Left ventricle myocardium inferior (tissue), 1 donor: Measurements from ENCODE around the gene LSMEM2. TPM values are rescaled to one million over a fixed set of nuclear protein-coding genes. Genes with fewer than 3 reads are reported as not detected.
A peak's percentile ranks its signal among the peaks of the same experiment; 100 is the strongest.

Experiments
- DNase-seq: peaks from one replicate; pipeline ENCODE4 v3.0.0-alpha.2; 2020
- H3K27ac ChIP-seq: fragments of 200-600 bp; replicated peaks from 2 replicates; pipeline ENCODE4 v1.8.0; 2021
- H3K27me3 ChIP-seq: fragments of 200-600 bp; 2 replicates; pipeline ENCODE4 v1.8.0; 2021; ENCODE audit warnings: low read depth
- H3K36me3 ChIP-seq: fragments of 200-600 bp; 2 replicates; pipeline ENCODE4 v1.8.0; 2021
- H3K4me1 ChIP-seq: fragments of 200-600 bp; 2 replicates; pipeline ENCODE4 v1.8.0; 2021
- H3K4me3 ChIP-seq: fragments of 200-600 bp; 2 replicates; pipeline ENCODE4 v1.8.0; 2021; ENCODE audit warnings: mild to moderate bottlenecking, moderate library complexity
- H3K9me3 ChIP-seq: fragments of 200-600 bp; replicated peaks from 2 replicates; pipeline ENCODE4 v1.8.0; 2021
- CTCF ChIP-seq: fragments of 200-600 bp; IDR thresholded peaks from 2 replicates; pipeline ENCODE4 v1.8.0; 2021; ENCODE audit warnings: antibody characterized with exemption, mild to moderate bottlenecking, borderline replicate concordance
- intact Hi-C: fragments of 100-400 bp; cut with micrococcal nuclease; formaldehyde crosslinking; loops from one replicate; pipeline ENCODE4 v1.11.0; 2022
- total RNA-seq: library from RNA; stranded (reverse); fragmentation: NEBNext Ultra II Directional; extraction: Animal tissue kit (Norgen Biotek cat#: 25700); gene quantifications from one replicate; pipeline ENCODE4 v1.2.1, GENCODE V29; 2021
- donor health status: DM: no; HTN: yes; CAD: no; lungs with severe emphysema.

Gene LSMEM2
- total RNA-seq, 1 donor from 2014 or later: 27.7 TPM

DNA sequence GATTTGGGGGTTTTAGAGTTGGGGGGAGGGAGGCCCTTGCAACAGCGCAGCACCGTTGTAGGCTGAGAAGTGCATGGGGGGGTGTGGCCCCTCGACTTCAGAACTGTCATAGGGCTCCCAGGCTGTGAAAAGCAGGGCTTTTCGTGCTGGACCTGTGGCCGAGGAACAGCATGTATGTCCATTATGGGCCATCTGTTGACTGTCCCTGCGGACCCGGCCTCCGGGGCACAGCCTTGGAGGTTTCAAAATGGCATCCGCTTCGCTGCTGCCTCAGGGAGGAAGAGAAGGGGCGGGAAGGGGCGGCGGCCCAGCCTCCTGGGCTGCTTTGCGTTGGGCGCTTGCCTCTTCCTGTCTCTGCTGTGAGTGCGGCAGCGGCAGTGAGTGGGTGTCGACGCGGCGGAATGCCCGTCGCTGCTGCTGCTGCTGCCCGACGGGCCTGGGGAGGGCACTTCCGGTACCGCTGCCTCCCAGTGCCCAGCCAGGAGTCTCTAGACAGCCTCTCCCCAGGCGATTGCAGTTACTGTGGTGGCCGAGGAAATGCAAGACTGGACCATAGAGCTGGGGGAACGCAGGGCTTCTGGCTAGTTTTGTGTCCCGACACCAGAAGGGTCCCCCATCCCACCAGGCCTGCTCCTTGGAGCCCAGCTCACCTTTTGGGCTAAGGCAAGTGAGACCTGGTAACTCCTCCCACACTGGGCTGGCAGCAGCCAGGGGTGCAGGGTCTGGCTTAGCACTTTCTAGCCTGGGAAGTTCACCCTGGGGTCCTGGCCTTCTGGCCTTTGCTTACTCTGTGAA lies 40.9 kb upstream of the LSMEM2 start:
- intact Hi-C loops: no loop called here
- TF ChIP-seq CTCF: no peak
- Histone ChIP-seq H3K27ac (peak overlapping the region; percentile 99), H3K4me3 (peak overlapping the region; percentile 91), H3K9me3 (no peaks in the 10 kb centered on the region), H3K4me1 (peaks cover 78% of the 10 kb centered on the region), H3K36me3 (peaks cover 4% of the 10 kb centered on the region), H3K27me3 (no peaks in the 10 kb centered on the region)
- peak; percentile 89 for DNase-seq

DNA sequence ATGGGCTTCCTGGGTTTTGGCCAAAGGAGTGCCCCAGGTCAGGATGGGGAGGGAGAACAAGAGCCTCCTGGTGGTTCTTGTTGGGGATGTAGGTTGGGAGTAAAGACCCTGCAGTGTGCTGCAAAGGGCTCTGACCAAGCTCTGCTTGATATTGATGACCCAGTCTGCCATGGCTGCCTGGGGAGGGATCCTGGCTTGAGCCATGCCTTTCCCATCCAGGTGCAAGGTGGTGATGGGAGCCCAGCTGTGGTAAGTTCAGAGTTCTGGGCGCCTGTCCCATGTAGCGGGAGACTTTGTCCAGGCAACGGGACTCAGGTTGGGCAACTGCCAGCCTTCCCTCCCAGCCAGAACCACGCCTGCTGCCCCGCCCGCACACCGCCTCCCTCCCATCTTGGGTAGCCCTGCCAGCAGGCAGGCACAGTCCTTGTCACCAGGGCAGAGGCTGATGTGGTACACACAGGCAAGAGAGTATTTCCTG lies 40.3 kb upstream of the LSMEM2 start:
- Histone ChIP-seq H3K36me3 (peaks cover 4% of the 10 kb centered on the region), H3K9me3 (no peaks in the 10 kb centered on the region), H3K4me1 (peaks cover 84% of the 10 kb centered on the region), H3K4me3 (peak overlapping the region; percentile 91), H3K27ac (peak overlapping the region; percentile 99), H3K27me3 (no peaks in the 10 kb centered on the region)
- peak; percentile 89 for DNase-seq
- TF ChIP-seq CTCF: no peak
- intact Hi-C loops: no loop called here

- intact Hi-C loops: no loop called here
- H3K36me3 ChIP-seq: peaks cover 4% of the 10 kb centered on the region
- peak overlapping the region; percentile 91 for H3K4me3 ChIP-seq
- H3K27ac ChIP-seq: peak overlapping the region; percentile 99
- no peaks in the 10 kb centered on the region for H3K9me3 ChIP-seq
- H3K4me1 ChIP-seq: peaks cover 94% of the 10 kb centered on the region
- no peak for DNase-seq
- no peak for TF ChIP-seq CTCF
- no peaks in the 10 kb centered on the region for H3K27me3 ChIP-seq
These were observed 39.2 kb upstream of the LSMEM2 start for GRCh38 chr3:50239649-50240048.

DNA sequence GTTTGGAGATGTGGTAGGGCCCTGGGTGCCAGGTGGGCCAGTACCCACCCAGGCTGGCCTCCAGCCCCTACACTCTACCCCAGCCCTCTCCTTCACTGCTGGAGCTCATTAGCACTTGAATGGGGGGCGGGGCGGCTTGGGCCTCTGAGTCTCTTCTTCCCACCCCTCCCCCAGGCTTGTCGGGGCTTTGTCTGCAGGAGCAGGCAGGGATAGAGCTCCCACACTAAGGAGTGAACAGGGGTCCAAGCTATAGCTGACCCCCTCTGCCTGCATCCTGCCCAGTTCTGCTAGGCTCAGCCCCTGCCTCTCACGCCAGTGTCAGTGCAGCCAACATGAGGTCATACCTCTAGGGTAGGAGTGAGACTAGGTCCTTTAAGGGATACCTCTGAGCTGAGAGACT lies 37.7 kb upstream of the LSMEM2 start:
- H3K27ac ChIP-seq: peak overlapping the region; percentile 99
- no peaks in the 10 kb centered on the region for H3K27me3 ChIP-seq
- DNase-seq: no peak
- H3K9me3 ChIP-seq: no peaks in the 10 kb centered on the region
- peaks cover 100% of the 10 kb centered on the region for H3K4me1 ChIP-seq
- intact Hi-C loops: no loop called here
- peaks cover 4% of the 10 kb centered on the region for H3K36me3 ChIP-seq
- peak overlapping the region; percentile 91 for H3K4me3 ChIP-seq
- no peak for TF ChIP-seq CTCF

- Histone ChIP-seq H3K9me3 (no peaks in the 10 kb centered on the region), H3K27ac (peak overlapping the region; percentile 99), H3K4me3 (peak overlapping the region; percentile 91), H3K4me1 (peaks cover 100% of the 10 kb centered on the region), H3K36me3 (peaks cover 4% of the 10 kb centered on the region), H3K27me3 (no peaks in the 10 kb centered on the region)
- DNase-seq: no peak
- intact Hi-C loops: no loop called here
- TF ChIP-seq CTCF: no peak
These were observed 37.0 kb upstream of the LSMEM2 start for GRCh38 chr3:50241713-50242380.
